Fibroblast of villous mesenchyme (primary cell): ENCODE results near the gene NMS. TPM values are rescaled to one million over a fixed set of nuclear protein-coding genes. Genes with fewer than 3 reads are reported as not detected.

ENCODE experiments used
- DNase-seq: peaks from one replicate; pipeline ENCODE4 v3.0.0-alpha.2; 2010; ENCODE audit warnings: low read depth
- H3K4me3 ChIP-seq: 2 replicates; pipeline ENCODE4 v1.5.1; 2011; ENCODE audit warnings: low read depth, mild to moderate bottlenecking, low read length
- total RNA-seq: library from RNA; depleted of rRNA; stranded (reverse); fragments of >200 nt; gene quantifications from 2 replicates; pipeline ENCODE4 v1.2.3, GENCODE V29; 2012
- TF ChIP-seq, protein P1 (sequence below): IDR thresholded peaks from 2 replicates; pipeline ENCODE4 v1.5.1; 2012; ENCODE audit warnings: low read depth, mild to moderate bottlenecking, low read length; ENCODE audit not compliant: insufficient read depth

NMS gene
- total RNA-seq, 1 donor: not detected

DNA sequence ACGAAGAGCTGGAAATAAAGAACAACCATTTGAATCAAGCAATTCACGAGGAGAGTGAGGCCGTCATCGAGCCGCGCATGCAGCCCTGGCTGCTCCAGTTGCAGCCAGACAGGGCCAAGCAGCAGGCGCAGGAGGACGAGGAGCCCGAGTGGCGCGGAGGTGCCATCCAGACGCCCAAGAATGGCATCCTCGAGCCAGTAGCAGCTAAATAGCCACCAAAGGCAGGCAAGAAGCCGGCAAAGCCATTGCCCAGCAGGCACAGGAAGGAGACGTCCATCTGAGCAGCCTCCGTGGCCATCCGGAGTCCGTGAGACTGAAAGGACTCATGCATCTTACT, 43.9 kb upstream of the NMS start:
- H3K4me3 ChIP-seq: no peak overlapping the region
- TF ChIP-seq, protein P1, sequence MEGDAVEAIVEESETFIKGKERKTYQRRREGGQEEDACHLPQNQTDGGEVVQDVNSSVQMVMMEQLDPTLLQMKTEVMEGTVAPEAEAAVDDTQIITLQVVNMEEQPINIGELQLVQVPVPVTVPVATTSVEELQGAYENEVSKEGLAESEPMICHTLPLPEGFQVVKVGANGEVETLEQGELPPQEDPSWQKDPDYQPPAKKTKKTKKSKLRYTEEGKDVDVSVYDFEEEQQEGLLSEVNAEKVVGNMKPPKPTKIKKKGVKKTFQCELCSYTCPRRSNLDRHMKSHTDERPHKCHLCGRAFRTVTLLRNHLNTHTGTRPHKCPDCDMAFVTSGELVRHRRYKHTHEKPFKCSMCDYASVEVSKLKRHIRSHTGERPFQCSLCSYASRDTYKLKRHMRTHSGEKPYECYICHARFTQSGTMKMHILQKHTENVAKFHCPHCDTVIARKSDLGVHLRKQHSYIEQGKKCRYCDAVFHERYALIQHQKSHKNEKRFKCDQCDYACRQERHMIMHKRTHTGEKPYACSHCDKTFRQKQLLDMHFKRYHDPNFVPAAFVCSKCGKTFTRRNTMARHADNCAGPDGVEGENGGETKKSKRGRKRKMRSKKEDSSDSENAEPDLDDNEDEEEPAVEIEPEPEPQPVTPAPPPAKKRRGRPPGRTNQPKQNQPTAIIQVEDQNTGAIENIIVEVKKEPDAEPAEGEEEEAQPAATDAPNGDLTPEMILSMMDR: no peak
- no peak for DNase-seq

DNA sequence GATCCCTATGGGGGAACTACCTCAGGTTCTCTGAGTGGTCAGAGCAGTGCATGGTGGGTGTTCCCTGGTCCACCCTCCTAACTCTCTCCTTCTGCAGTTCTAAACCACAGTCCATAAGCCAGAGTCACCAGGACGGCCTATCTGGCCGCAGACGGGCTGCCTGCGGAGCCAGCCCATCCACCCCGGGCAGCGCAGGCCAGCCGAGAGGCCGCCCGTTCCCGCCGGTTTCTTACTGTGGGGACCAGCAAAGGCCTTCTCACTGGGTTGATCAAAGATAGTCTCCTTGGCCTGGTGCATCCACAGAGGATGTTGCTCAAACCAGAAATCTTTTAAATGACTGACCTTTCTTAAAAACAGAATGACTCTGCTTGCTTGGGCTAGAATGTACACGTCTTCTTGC, 43.2 kb upstream of the NMS start:
- TF ChIP-seq, protein P1: no peak
- no peak for DNase-seq

DNA sequence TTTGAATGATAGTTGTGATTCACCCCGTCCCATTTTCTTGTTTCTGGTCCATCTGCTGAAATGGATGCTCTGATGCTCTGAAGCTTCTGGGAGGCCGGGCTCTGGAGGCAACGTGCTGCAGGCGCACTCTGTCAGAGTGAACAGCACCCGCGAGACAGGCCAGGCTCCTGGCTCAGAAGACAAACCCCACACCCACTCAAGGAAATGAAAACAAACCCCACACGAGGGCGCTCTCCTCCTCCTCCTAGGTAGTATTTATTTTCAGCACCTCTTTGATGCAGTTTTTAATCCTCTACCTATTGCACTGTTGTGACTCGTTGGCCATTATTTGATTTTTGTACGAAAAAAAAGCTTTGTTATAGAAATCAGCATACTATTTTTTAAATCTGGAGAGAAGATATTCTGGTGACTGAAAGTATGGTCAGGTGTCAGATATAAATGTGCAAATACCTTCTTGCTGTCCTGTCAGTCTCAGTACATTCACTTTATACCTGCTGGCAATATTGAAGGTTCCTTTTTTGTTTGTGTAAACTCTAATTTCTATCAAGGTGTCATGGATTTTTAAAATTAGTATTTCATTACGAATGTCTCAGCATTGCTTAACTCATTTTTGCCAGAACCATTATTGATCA, 42.5 kb upstream of the NMS start:
- TF ChIP-seq, protein P1: peak; percentile 49
- peak; percentile 53 for DNase-seq
- no peak overlapping the region for H3K4me3 ChIP-seq

More for the DNA sequence above, 43.2 kb upstream of the NMS start:
- no peak overlapping the region for H3K4me3 ChIP-seq

DNA sequence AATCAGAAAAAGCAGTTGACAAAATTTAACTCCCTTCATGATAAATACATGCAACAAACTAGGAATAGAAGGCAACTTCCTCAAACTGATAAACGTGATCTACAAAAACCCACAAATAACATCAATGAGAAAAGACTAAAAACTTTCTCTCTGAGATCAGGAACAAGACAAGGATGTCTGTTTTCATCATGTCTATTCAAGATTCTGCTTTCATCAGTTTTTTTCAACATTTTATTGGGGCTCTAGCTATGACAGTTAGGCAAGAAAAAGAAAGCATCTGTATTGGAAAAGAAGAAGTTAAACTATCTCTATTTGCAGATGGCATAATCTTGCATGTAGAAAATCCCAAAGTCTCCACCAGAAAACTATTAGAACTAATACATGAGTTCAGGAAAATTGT, 40.6 kb upstream of the NMS start:
- H3K4me3 ChIP-seq: no peak overlapping the region
- no peak for DNase-seq
- TF ChIP-seq, protein P1: no peak

DNA sequence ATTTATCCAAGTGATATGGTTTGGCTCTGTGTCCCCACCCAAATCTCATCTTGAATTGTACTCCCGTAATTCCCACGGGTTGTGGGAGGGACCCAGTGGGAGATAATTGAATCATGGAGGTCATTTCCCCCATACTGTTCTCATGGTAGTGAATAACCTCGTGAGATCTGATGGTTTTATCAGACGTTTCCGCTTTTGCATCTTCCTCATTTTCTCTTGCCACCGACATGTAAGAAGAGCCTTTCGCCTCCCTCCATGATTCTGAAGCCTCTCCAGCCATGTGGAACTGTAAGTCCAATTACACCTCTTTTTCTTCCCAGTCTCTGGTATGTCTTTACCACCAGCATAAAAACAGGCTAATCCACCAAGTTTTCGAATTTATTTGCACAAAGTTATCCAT, 32.5 kb upstream of the NMS start:
- DNase-seq: no peak
- TF ChIP-seq, protein P1: no peak
- no peak overlapping the region for H3K4me3 ChIP-seq

DNA sequence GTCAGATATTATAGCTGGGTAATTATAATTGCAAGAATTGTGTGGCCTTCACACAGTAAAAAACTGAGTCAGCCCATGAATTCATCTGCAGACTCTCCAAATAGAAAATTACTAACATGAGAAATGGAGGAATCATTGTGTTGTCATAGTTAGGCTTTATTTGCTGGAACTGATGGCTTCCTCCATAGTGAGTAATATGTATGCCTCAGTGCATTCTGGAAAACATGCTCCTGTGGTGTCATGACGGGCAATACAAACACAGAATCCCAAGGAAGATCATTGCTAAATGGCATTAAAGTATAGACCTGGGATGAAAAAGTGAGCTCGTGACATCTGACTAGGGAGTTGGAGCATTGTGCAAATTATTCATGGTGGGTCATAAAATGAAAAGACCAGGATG, 23.6 kb upstream of the NMS start:
- TF ChIP-seq, protein P1: no peak
- DNase-seq: no peak
- no peak overlapping the region for H3K4me3 ChIP-seq

DNA sequence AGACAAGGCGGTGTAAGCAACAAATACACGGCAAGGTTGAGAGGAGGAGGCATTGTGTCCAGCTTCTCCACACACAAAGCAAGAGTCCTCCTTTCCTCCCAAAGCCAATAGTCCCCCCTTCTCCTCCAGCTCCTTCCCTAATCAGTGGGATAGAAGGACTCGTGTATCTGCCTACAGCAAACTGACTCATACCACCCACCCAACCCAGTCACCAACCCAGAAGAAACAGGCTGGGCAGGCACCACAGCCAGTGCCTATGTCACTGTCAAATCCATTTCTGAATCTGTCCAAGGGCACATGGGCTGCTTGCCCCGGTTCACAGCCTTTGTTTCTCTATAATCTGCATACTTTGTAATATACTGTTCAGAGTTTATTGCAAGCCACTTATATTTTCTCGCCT, 19.2 kb upstream of the NMS start:
- H3K4me3 ChIP-seq: no peak overlapping the region
- TF ChIP-seq, protein P1: no peak
- DNase-seq: no peak
